Suprapubic skin (tissue), 4 donors: Measurements from ENCODE around the gene GPBAR1.

Experiments used
- EP300 ChIP-seq: sonication (generic); formaldehyde crosslinking; IDR thresholded peaks from one replicate; pipeline ENCODE4 v1.6.1; 2017; ENCODE audit warnings: antibody characterized with exemption
- POLR2A ChIP-seq, 2 donors: fragments of 450-650 bp; IDR thresholded peaks; one replicate each; pipeline ENCODE4 v1.6.1; 2017; ENCODE audit warnings: antibody characterized with exemption in 2 of 2, mild to moderate bottlenecking in 2 of 2, moderate library complexity in 2 of 2
- POLR2AphosphoS5 ChIP-seq, 3 donors: sonication (generic); formaldehyde crosslinking; IDR thresholded peaks; one replicate each; pipeline ENCODE4 v1.6.1; 2017; ENCODE audit warnings: antibody characterized with exemption in 3 of 3
- TF ChIP-seq, protein P1 (sequence below), 2 donors: fragments of 200-600 bp in 1 of 2; fragments of 450-650 bp in 1 of 2; sonication (generic) in 1 of 2; IDR thresholded peaks; one replicate each; pipeline ENCODE4 v1.5.1; 2016 to 2019; ENCODE audit warnings: antibody characterized with exemption in 2 of 2, mild to moderate bottlenecking in 1 of 2, moderate library complexity in 1 of 2

DNA sequence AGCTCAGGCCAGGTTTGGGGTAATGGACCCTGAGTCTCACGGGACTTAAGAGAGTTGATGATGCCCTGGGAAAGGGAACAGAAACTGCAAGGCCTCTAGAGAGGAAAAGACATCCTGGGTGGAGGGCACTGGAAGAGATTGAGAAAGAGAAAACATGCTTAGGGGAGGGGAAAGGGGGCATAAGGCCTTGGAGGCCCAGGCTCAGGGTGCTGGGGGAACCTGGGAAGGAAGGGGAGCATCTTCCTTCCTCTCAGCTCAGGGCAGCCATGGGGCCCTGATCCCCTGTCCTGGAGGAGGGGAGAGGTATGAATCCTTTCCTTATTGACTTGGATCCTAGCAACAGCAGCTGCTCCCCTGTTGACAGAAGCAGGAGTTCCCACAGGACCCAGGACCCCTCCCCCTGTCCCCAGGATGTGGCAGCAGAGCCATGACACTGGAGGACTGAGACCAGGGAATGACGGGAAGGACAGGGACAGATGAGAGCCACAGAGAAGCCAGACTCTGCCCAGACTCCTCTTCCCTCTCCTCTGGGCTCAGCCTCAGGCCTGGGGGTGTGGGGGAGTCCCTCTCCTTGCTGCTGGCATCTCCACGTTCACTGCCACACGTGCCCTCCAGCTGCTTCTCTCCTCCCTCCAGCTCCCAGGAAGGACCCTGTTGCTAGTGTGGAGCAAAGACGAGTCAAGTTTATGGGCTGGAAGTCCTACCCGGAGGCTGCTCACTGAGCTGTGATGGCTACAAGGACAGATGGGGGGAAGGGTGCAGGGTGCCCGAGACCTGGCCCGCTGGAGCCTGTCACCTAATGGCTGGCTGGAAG, 815 bp downstream of the GPBAR1 start:
- TF ChIP-seq POLR2AphosphoS5 (IDR thresholded peaks at IDR 0.05) (no peak), POLR2A (IDR thresholded peaks at IDR 0.05) (no peak), EP300 (no peak)
- TF ChIP-seq, protein P1, sequence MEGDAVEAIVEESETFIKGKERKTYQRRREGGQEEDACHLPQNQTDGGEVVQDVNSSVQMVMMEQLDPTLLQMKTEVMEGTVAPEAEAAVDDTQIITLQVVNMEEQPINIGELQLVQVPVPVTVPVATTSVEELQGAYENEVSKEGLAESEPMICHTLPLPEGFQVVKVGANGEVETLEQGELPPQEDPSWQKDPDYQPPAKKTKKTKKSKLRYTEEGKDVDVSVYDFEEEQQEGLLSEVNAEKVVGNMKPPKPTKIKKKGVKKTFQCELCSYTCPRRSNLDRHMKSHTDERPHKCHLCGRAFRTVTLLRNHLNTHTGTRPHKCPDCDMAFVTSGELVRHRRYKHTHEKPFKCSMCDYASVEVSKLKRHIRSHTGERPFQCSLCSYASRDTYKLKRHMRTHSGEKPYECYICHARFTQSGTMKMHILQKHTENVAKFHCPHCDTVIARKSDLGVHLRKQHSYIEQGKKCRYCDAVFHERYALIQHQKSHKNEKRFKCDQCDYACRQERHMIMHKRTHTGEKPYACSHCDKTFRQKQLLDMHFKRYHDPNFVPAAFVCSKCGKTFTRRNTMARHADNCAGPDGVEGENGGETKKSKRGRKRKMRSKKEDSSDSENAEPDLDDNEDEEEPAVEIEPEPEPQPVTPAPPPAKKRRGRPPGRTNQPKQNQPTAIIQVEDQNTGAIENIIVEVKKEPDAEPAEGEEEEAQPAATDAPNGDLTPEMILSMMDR (IDR thresholded peaks at IDR 0.05), result no peak
